ENCODE measurements around the gene SGCE. TPM values are rescaled to one million over a fixed set of nuclear protein-coding genes. Genes with fewer than 3 reads are reported as not detected.

Gene SGCE
- total and polyA plus RNA-seq, 2 experiments from 2014 or later: 46.1 to 54.8 TPM

- no peak overlapping the region for H3K4me2 ChIP-seq
- peaks cover 3% of the 10 kb centered on the region for H3K27me3 Mint-ChIP-seq (ENCODE audit: insufficient read depth, low read depth, poor library complexity)
- H3K79me2 ChIP-seq (replicated peaks; ENCODE audit: insufficient read depth): peaks cover 45% of the 10 kb centered on the region
- peaks cover 34% of the 10 kb centered on the region for H3K9me3 Mint-ChIP-seq
- H3K27ac ChIP-seq (ENCODE audit: low read depth): no peak overlapping the region
- H3K9me2 ChIP-seq (ENCODE audit: insufficient read depth): peaks cover 3% of the 10 kb centered on the region; the same call in 1 of the 2 replicates
- TF ChIP-seq REST (IDR thresholded peaks at IDR 0.05; ENCODE audit: unreplicated experiment) (no peak), ZNF114 (CRISPR knock-in tag; IDR thresholded peaks at IDR 0.05) (no peak), CTCF (conservative IDR thresholded peaks at IDR 0.05; ENCODE audit: low read depth in 2 of 2) (no peak), ETS1 (IDR thresholded peaks at IDR 0.05) (no peak)
- H3F3A ChIP-seq (replicated peaks; ENCODE audit: low read depth): peaks cover 11% of the 10 kb centered on the region; the same call in 1 of the 2 replicates
- no peak overlapping the region for H3K27ac Mint-ChIP-seq
- DNase-seq (ENCODE audit: low spot score) (no peak), ATAC-seq (no peak)
- no peak overlapping the region for H3K4me3 Mint-ChIP-seq
- 0 out of 2 replicates have a peak, but pooled peaks cover 5% of the 10 kb centered on the region for H4K20me1 ChIP-seq (replicated peaks; ENCODE audit: insufficient read depth)
- H3K36me3 Mint-ChIP-seq (ENCODE audit: low read depth): peaks cover 34% of the 10 kb centered on the region
- peaks cover 4% of the 10 kb centered on the region; the same call in 1 of the 2 replicates for H3K4me1 ChIP-seq (ENCODE audit: insufficient read depth)
- no peak overlapping the region for H2AFZ ChIP-seq
- H3K4me3 ChIP-seq: no peak overlapping the region
- H3K27me3 ChIP-seq (ENCODE audit: insufficient read depth): peaks cover 10% of the 10 kb centered on the region; the same call in 1 of the 2 replicates
- peaks cover 16% of the 10 kb centered on the region for H3K4me1 Mint-ChIP-seq
- no peaks in the 10 kb centered on the region for H3K36me3 ChIP-seq (ENCODE audit: insufficient read depth)
These were observed 4.1 kb upstream of the SGCE start for GRCh38 chr7:94660006-94660405.

- H3K36me3 ChIP-seq (ENCODE audit: insufficient read depth): no peaks in the 10 kb centered on the region
- Mint-ChIP-seq H3K36me3 (ENCODE audit: low read depth) (peaks cover 22% of the 10 kb centered on the region), H3K9me3 (peaks cover 25% of the 10 kb centered on the region), H3K27ac (no peak overlapping the region), H3K4me1 (peaks cover 19% of the 10 kb centered on the region), H3K4me3 (no peak overlapping the region), H3K27me3 (ENCODE audit: insufficient read depth, low read depth, poor library complexity) (peaks cover 3% of the 10 kb centered on the region)
- H3K27me3 ChIP-seq (ENCODE audit: insufficient read depth): peaks cover 20% of the 10 kb centered on the region
- H4K20me1 ChIP-seq (replicated peaks; ENCODE audit: insufficient read depth): 0 out of 2 replicates have a peak, but pooled peaks cover 5% of the 10 kb centered on the region
- peaks cover 45% of the 10 kb centered on the region for H3K79me2 ChIP-seq (replicated peaks; ENCODE audit: insufficient read depth)
- peaks cover 11% of the 10 kb centered on the region; the same call in 1 of the 2 replicates for H3F3A ChIP-seq (replicated peaks; ENCODE audit: low read depth)
- no peak for DNase-seq (ENCODE audit: low spot score)
- no peaks in the 10 kb centered on the region for H3K9me2 ChIP-seq (ENCODE audit: insufficient read depth)
- H3K4me1 ChIP-seq (ENCODE audit: insufficient read depth): peaks cover 11% of the 10 kb centered on the region
- H3K4me2 ChIP-seq: no peak overlapping the region
- no peak overlapping the region for H2AFZ ChIP-seq
- no peak overlapping the region for H3K4me3 ChIP-seq
- no peak for TF ChIP-seq ZNF462 (CRISPR knock-in tag; IDR thresholded peaks at IDR 0.05)
- no peak for TF ChIP-seq ETS1 (IDR thresholded peaks at IDR 0.05)
- no peak for TF ChIP-seq POLR2AphosphoS5 (IDR thresholded peaks at IDR 0.05; ENCODE audit: low read depth)
- no peak overlapping the region for H3K27ac ChIP-seq (ENCODE audit: low read depth)
- no peak for ATAC-seq
These were observed 2.9 kb upstream of the SGCE start for GRCh38 chr7:94658826-94659225.

All from GM23338 (cell line).